Mesendoderm (in vitro differentiated cells): ENCODE data around the gene CROCC.

Experiments
- DNase-seq: peaks from one replicate; pipeline ENCODE4 v3.0.0; 2013
- H2AK5ac ChIP-seq: 2 replicates; pipeline ENCODE4 v1.6.1; 2013; ENCODE audit warnings: low read length, inconsistent platforms
- H2BK120ac ChIP-seq: 2 replicates; pipeline ENCODE4 v1.6.1; 2013; ENCODE audit warnings: low read depth, mild to moderate bottlenecking, low read length, moderate library complexity, mixed read lengths
- H2BK15ac ChIP-seq: replicated peaks from 2 replicates; pipeline ENCODE4 v1.6.1; 2013; ENCODE audit warnings: low read depth, mild to moderate bottlenecking, moderate library complexity
- H2BK5ac ChIP-seq: 2 replicates; pipeline ENCODE4 v1.6.1; 2013; ENCODE audit warnings: low read length, inconsistent platforms
- H3K18ac ChIP-seq: 2 replicates; pipeline ENCODE4 v1.6.1; 2013; ENCODE audit warnings: mild to moderate bottlenecking, low read length, mixed read lengths
- H3K23ac ChIP-seq: one replicate; pipeline ENCODE4 v1.6.1; 2013; ENCODE audit warnings: low read length
- H3K27ac ChIP-seq: 2 replicates; pipeline ENCODE4 v1.5.1; 2013; ENCODE audit warnings: low read depth, mild to moderate bottlenecking, inconsistent platforms, low read length, moderate library complexity
- H3K27me3 ChIP-seq: 2 replicates; pipeline ENCODE4 v1.6.1; 2013; ENCODE audit warnings: low read length, control low read depth, mild to moderate bottlenecking, inconsistent platforms; ENCODE audit not compliant: insufficient read depth, poor library complexity
- H3K36me3 ChIP-seq: 2 replicates; pipeline ENCODE4 v1.6.1; 2013; ENCODE audit warnings: low read length, inconsistent platforms; ENCODE audit not compliant: control insufficient read depth, insufficient read depth
- H3K4ac ChIP-seq: one replicate; pipeline ENCODE4 v1.6.1; 2013; ENCODE audit warnings: low read depth, mild to moderate bottlenecking, low read length, moderate library complexity
- H3K4me1 ChIP-seq: 2 replicates; pipeline ENCODE4 v1.6.1; 2013; ENCODE audit warnings: low read depth, low read length, inconsistent platforms; ENCODE audit not compliant: control insufficient read depth
- H3K4me2 ChIP-seq: 2 replicates; pipeline ENCODE4 v1.6.1; 2013; ENCODE audit warnings: low read length
- H3K4me3 ChIP-seq: 2 replicates; pipeline ENCODE4 v1.5.1; 2013; ENCODE audit warnings: mild to moderate bottlenecking, low read length
- H3K56ac ChIP-seq: one replicate; pipeline ENCODE4 v1.6.1; 2013; ENCODE audit warnings: low read length
- H3K79me1 ChIP-seq: 2 replicates; pipeline ENCODE4 v1.6.1; 2013; ENCODE audit warnings: low read length, inconsistent platforms
- H3K79me2 ChIP-seq: 2 replicates; pipeline ENCODE4 v1.6.1; 2013; ENCODE audit warnings: mild to moderate bottlenecking, low read length; ENCODE audit not compliant: control insufficient read depth, insufficient read depth
- H3K9ac ChIP-seq: 2 replicates; pipeline ENCODE4 v1.6.1; 2013; ENCODE audit warnings: low read length, inconsistent platforms
- H4K5ac ChIP-seq: one replicate; pipeline ENCODE4 v1.6.1; 2013; ENCODE audit warnings: low read length
- H4K8ac ChIP-seq: one replicate; pipeline ENCODE4 v1.6.1; 2013; ENCODE audit warnings: low read depth, mild to moderate bottlenecking, control low read depth, low read length, moderate library complexity
- WGBS: extraction: QIAGEN DNeasy Blood & Tissue Kit; methylation state at CpG from one replicate; pipeline ENCODE4 v1.1.7; 2013; ENCODE audit warnings: low lambda C conversion rate, missing lambda C conversion rate; ENCODE audit not compliant: insufficient coverage; ENCODE audit errors: extremely low coverage; 5-methylcytosine and 5-hydroxymethylcytosine counted together

CROCC gene

DNA sequence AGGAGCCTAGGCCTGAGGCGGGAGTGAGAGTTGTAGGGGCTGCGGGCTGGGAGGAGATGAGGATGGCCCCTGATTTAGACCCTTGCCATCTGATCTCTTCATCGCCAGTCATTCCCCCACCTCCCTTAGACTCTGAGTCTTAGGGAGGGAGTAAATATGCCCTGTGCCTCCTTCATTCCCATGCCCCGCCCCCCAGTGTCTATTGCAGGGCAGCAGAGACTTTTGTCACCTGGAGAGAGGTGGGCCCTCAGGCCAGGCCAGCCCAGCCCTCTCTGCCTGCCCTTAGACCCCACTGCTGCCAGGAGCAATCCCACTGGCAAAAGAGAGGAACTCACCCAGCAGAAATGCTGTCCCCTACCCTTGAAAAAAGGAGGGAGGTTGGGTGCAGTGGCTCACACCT, 61.9 kb downstream of the CROCC start:
- no peak overlapping the region for H3K4me3 ChIP-seq
- no peak overlapping the region for H3K23ac ChIP-seq
- H3K27me3 ChIP-seq: no peaks in the 10 kb centered on the region
- H2BK15ac ChIP-seq: no peak overlapping the region
- no peak overlapping the region for H3K4me2 ChIP-seq
- H4K8ac ChIP-seq: no peak overlapping the region
- H3K79me2 ChIP-seq: peaks cover 7% of the 10 kb centered on the region
- no peak overlapping the region for H3K4ac ChIP-seq
- H3K27ac ChIP-seq: no peak overlapping the region
- no peak overlapping the region for H2BK5ac ChIP-seq
- H2BK120ac ChIP-seq: no peak overlapping the region
- no peak overlapping the region for H3K56ac ChIP-seq
- peaks cover 5% of the 10 kb centered on the region for H3K79me1 ChIP-seq
- H2AK5ac ChIP-seq: no peak overlapping the region
- H3K9ac ChIP-seq: no peak overlapping the region
- WGBS: no CpG with 5 or more reads among the region's 4 CpGs
- no peaks in the 10 kb centered on the region for H3K36me3 ChIP-seq
- H4K5ac ChIP-seq: no peak overlapping the region
- DNase-seq: no peak
- H3K4me1 ChIP-seq: peaks cover 2% of the 10 kb centered on the region
- no peak overlapping the region for H3K18ac ChIP-seq

DNA sequence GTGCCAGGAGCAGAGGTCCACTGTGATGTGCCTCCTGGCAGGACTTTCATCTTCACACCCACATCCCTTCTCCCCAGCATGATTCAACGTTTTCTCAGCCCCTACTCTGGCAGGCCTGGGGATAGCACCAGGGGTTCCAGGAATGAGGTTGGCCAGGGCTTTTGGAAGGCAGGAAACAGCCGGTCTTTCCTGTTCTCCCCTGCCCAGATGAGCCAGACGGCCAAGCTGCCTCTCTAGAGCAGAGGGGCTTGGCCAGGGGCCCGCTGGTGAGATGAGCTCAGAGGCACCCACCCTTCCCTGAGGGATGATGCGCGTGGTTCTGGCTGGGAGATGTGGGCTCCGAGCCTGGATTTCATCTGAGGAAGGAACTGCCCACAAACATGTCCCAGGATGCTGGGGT, 63.0 kb downstream of the CROCC start:
- Histone ChIP-seq H2AK5ac (no peak overlapping the region), H3K4me1 (no peaks in the 10 kb centered on the region), H4K5ac (no peak overlapping the region), H3K23ac (no peak overlapping the region), H2BK15ac (no peak overlapping the region), H3K27me3 (no peaks in the 10 kb centered on the region), H3K9ac (no peak overlapping the region), H3K18ac (no peak overlapping the region), H3K36me3 (no peaks in the 10 kb centered on the region), H3K27ac (no peak overlapping the region), H3K79me1 (no peaks in the 10 kb centered on the region), H4K8ac (no peak overlapping the region), H2BK5ac (no peak overlapping the region), H3K4ac (no peak overlapping the region), H3K56ac (no peak overlapping the region), H3K79me2 (peaks cover under 1% of the 10 kb centered on the region), H3K4me3 (no peak overlapping the region), H3K4me2 (no peak overlapping the region), H2BK120ac (no peak overlapping the region)
- peak; percentile 65 for DNase-seq
- WGBS: no CpG with 5 or more reads among the region's 7 CpGs

DNA sequence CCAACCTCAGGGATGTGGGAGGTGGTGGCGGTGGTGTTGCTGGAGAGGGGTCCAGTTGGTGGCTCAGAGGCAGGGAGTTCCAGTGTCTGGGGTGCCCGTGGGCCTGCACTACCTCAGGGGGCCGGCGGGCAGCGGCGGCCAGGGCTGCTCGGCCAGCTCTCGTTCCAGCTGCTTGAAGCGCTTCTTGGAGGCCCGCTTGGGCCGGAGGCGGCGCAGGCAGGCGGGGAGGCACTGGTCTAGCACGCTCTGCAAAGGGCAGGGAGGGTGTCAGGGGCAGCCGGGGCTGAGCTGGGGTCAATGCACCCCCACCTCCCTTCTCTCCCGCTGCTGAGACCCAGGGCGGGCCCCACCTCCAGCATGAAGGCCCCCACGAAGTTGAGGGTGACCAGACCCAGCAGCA, 64.4 kb downstream of the CROCC start:
- Histone ChIP-seq H2AK5ac (no peak overlapping the region), H4K8ac (no peak overlapping the region), H2BK120ac (no peak overlapping the region), H3K4me2 (no peak overlapping the region), H2BK5ac (no peak overlapping the region), H3K4ac (no peak overlapping the region), H3K23ac (no peak overlapping the region), H3K27me3 (no peaks in the 10 kb centered on the region), H3K27ac (no peak overlapping the region), H4K5ac (no peak overlapping the region), H2BK15ac (no peak overlapping the region), H3K4me3 (no peak overlapping the region), H3K36me3 (no peaks in the 10 kb centered on the region), H3K18ac (no peak overlapping the region), H3K56ac (no peak overlapping the region), H3K79me2 (no peaks in the 10 kb centered on the region), H3K9ac (no peak overlapping the region), H3K79me1 (no peaks in the 10 kb centered on the region), H3K4me1 (no peaks in the 10 kb centered on the region)
- no peak for DNase-seq
- WGBS: no CpG with 5 or more reads among the region's 19 CpGs

DNA sequence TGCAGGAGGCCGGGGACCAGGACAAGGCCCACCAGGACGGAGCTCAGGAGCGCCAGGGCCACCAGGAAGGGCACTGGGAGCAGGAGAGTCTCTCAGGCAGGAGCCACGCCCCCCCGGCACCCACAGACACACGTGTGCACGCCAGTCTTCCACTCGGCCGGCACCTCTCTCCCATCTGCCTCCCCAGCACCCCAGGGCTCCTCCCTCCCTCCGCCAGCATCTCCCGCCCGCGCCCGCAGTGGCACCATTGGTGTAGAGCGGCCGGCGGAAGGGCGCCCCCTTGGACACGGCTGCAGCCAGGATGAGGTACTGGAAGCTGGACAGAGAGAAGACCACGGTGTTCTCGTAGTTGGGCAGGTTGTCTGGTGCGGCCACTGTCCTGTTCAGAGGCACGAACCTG, 64.8 kb downstream of the CROCC start:
- no peak overlapping the region for H4K5ac ChIP-seq
- no peaks in the 10 kb centered on the region for H3K79me1 ChIP-seq
- H3K4me1 ChIP-seq: no peaks in the 10 kb centered on the region
- H3K4ac ChIP-seq: no peak overlapping the region
- no peak overlapping the region for H2BK120ac ChIP-seq
- H3K27ac ChIP-seq: no peak overlapping the region
- no peak overlapping the region for H2BK5ac ChIP-seq
- no peak overlapping the region for H3K4me3 ChIP-seq
- H2BK15ac ChIP-seq: no peak overlapping the region
- H3K9ac ChIP-seq: no peak overlapping the region
- H3K4me2 ChIP-seq: no peak overlapping the region
- no peaks in the 10 kb centered on the region for H3K79me2 ChIP-seq
- WGBS: no CpG with 5 or more reads among the region's 23 CpGs
- no peaks in the 10 kb centered on the region for H3K27me3 ChIP-seq
- no peak overlapping the region for H3K56ac ChIP-seq
- H4K8ac ChIP-seq: no peak overlapping the region
- H3K23ac ChIP-seq: no peak overlapping the region
- DNase-seq: no peak
- H3K18ac ChIP-seq: no peak overlapping the region
- H2AK5ac ChIP-seq: no peak overlapping the region
- no peaks in the 10 kb centered on the region for H3K36me3 ChIP-seq

DNA sequence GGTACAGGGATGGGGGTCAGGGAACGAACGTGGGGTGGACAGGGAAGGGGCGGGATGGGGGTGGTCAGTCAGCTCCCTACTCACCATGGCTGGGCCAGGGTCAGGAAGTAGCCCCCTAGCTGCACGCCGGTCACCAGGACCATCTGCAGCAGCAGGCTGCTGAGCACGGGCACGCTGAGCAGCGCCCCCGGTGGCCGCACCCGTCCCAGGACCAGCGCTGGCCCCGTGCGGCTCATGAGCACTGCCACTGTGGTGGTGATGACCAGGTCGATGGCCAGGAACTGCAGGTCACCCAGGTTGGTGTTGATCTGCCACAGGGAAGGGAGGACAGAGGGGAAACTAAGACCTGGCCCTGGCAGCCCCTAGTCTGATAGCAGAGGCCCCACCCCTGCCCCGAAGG, 65.2 kb downstream of the CROCC start:
- Histone ChIP-seq H3K4ac (no peak overlapping the region), H2AK5ac (no peak overlapping the region), H3K56ac (no peak overlapping the region), H3K18ac (no peak overlapping the region), H3K4me2 (no peak overlapping the region), H3K4me3 (no peak overlapping the region), H4K8ac (no peak overlapping the region), H3K23ac (no peak overlapping the region), H2BK5ac (no peak overlapping the region), H3K79me2 (no peaks in the 10 kb centered on the region), H3K27me3 (no peaks in the 10 kb centered on the region), H4K5ac (no peak overlapping the region), H2BK15ac (no peak overlapping the region), H3K4me1 (no peaks in the 10 kb centered on the region), H2BK120ac (no peak overlapping the region), H3K27ac (no peak overlapping the region), H3K36me3 (no peaks in the 10 kb centered on the region), H3K9ac (no peak overlapping the region), H3K79me1 (no peaks in the 10 kb centered on the region)
- no CpG with 5 or more reads among the region's 16 CpGs for WGBS
- DNase-seq: peak; percentile 54

DNA sequence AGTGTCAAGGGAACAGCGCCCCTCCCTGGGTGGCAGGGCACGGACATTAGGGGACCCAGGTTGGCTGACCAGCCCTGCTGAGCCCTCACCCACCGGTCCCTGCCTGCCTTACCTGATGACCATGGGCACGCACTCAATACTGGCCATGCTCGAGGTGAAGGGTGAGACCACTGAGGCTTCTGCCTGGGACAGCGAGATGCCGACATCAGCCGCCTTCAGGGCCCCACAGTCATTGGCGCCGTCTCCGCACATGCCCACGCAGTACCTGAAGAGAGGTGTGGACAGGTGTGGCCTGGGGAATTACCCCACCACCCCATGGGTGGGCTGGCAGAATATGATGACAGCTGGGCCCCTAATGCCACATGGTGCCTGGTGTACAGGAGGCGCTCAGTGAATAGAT, 66.5 kb downstream of the CROCC start:
- H3K9ac ChIP-seq: no peak overlapping the region
- no peak overlapping the region for H4K5ac ChIP-seq
- WGBS: no CpG with 5 or more reads among the region's 13 CpGs
- H2BK5ac ChIP-seq: no peak overlapping the region
- DNase-seq: no peak
- no peak overlapping the region for H3K18ac ChIP-seq
- H2BK15ac ChIP-seq: no peak overlapping the region
- no peaks in the 10 kb centered on the region for H3K4me1 ChIP-seq
- H2BK120ac ChIP-seq: no peak overlapping the region
- no peak overlapping the region for H3K23ac ChIP-seq
- H3K4ac ChIP-seq: no peak overlapping the region
- no peaks in the 10 kb centered on the region for H3K27me3 ChIP-seq
- no peak overlapping the region for H3K27ac ChIP-seq
- no peak overlapping the region for H4K8ac ChIP-seq
- no peaks in the 10 kb centered on the region for H3K36me3 ChIP-seq
- H3K4me2 ChIP-seq: no peak overlapping the region
- no peak overlapping the region for H3K56ac ChIP-seq
- H2AK5ac ChIP-seq: no peak overlapping the region
- no peak overlapping the region for H3K4me3 ChIP-seq
- H3K79me1 ChIP-seq: no peaks in the 10 kb centered on the region
- H3K79me2 ChIP-seq: no peaks in the 10 kb centered on the region
